K562 (cell line): ENCODE data around the gene GRIK5. TPM values are rescaled to one million over a fixed set of nuclear protein-coding genes. Genes with fewer than 3 reads are reported as not detected.
A peak's percentile ranks its signal among the peaks of the same experiment; 100 is the strongest.

ENCODE experiments used
- ATF1 ChIP-seq, 2 experiments: fragments of 450-650 bp in 1 of 2; IDR thresholded peaks; 2 replicates each; pipeline ENCODE4 v1.6.1; 2016; ENCODE audit warnings: missing compliant biosample characterization in 1 of 2, missing genetic modification characterization in 1 of 2
- BCL6 ChIP-seq: fragments of 250-450 bp; sonication (Bioruptor Pico); IDR thresholded peaks from 2 replicates; pipeline ENCODE4 v1.4.0; 2020
- BRCA1 ChIP-seq, 2 experiments: fragments of 450-650 bp in 1 of 2; sonication (generic) in 1 of 2; formaldehyde crosslinking in 1 of 2; IDR thresholded peaks; 2 replicates each; pipeline versions ENCODE4 v1.5.0 to v1.6.1; 2017 to 2020; ENCODE audit warnings: mild to moderate bottlenecking in 1 of 2, missing genetic modification reagents in 1 of 2
- CSDE1 ChIP-seq, 2 experiments: fragments of 450-650 bp; IDR thresholded peaks; 2 replicates each; pipeline ENCODE4 v1.6.1; 2016; ENCODE audit warnings: mild to moderate bottlenecking in 1 of 2
- EP300 ChIP-seq: IDR thresholded peaks from 2 replicates; pipeline ENCODE4 v1.6.1; 2012; ENCODE audit warnings: low read length, improper control_type of control experiment
- ETV5 ChIP-seq: sonication (generic); formaldehyde crosslinking; IDR thresholded peaks from 2 replicates; pipeline ENCODE4 v1.4.0; 2020; ENCODE audit warnings: low read depth, mild to moderate bottlenecking, missing genetic modification reagents
- FIP1L1 ChIP-seq: fragments of 200-400 bp; formaldehyde crosslinking; IDR thresholded peaks from 2 replicates; pipeline ENCODE4 v1.6.1; 2018; ENCODE audit warnings: mild to moderate bottlenecking, low read depth, low read length; ENCODE audit not compliant: poor library complexity, severe bottlenecking
- FOXA3 ChIP-seq, 2 experiments: fragments of 450-650 bp in 1 of 2; sonication (generic) in 1 of 2; formaldehyde crosslinking; IDR thresholded peaks in 1 of 2; conservative IDR thresholded peaks in 1 of 2; 2 replicates each; pipeline versions ENCODE4 v1.4.0 to v1.8.0; 2020 to 2022; ENCODE audit warnings: mild to moderate bottlenecking in 2 of 2, missing genetic modification reagents in 1 of 2
- HMGN3 ChIP-seq: IDR thresholded peaks from 2 replicates; pipeline ENCODE4 v1.6.1; 2011; ENCODE audit warnings: borderline replicate concordance, low read depth, mild to moderate bottlenecking, mixed read lengths, low read length; ENCODE audit not compliant: insufficient read length; ENCODE audit errors: extremely low read depth
- MAFF ChIP-seq: IDR thresholded peaks from 2 replicates; pipeline ENCODE4 v1.6.1; 2012; ENCODE audit warnings: low read length, improper control_type of control experiment
- MCM2 ChIP-seq: fragments of 450-650 bp; IDR thresholded peaks from 2 replicates; pipeline ENCODE4 v1.6.1; 2017; ENCODE audit warnings: low read depth, mild to moderate bottlenecking
- SIN3B ChIP-seq: fragments of 450-650 bp; IDR thresholded peaks from 2 replicates; pipeline ENCODE4 v1.6.1; 2017; ENCODE audit warnings: low read depth, mild to moderate bottlenecking, moderate library complexity
- SLC30A9 ChIP-seq: fragments of 250-450 bp; sonication (Bioruptor Pico); IDR thresholded peaks from 2 replicates; pipeline ENCODE4 v1.8.0; 2022; ENCODE audit warnings: mild to moderate bottlenecking, moderate library complexity
- SMAD4 ChIP-seq: fragments of 250-450 bp; sonication (Bioruptor Pico); conservative IDR thresholded peaks from 2 replicates; pipeline ENCODE4 v1.8.0; 2021; ENCODE audit warnings: inconsistent platforms, mild to moderate bottlenecking, moderate library complexity
- TAF7 ChIP-seq: fragments of 450-650 bp; IDR thresholded peaks from 2 replicates; pipeline ENCODE4 v1.6.1; 2016; ENCODE audit warnings: missing genetic modification characterization, missing compliant biosample characterization
- ZBTB2 ChIP-seq: fragments of 450-650 bp; IDR thresholded peaks from 2 replicates; pipeline ENCODE4 v1.6.1; 2016; ENCODE audit warnings: antibody characterized with exemption
- ZNF140 ChIP-seq: fragments of 250-450 bp; sonication (Bioruptor Pico); IDR thresholded peaks from 2 replicates; pipeline ENCODE4 v1.8.0; 2021; ENCODE audit warnings: moderate library complexity, mild to moderate bottlenecking, inconsistent platforms
- ZNF398 ChIP-seq: fragments of 250-450 bp; sonication (Bioruptor Pico); IDR thresholded peaks from 2 replicates; pipeline ENCODE4 v1.8.0; 2021; ENCODE audit warnings: moderate library complexity, mild to moderate bottlenecking, inconsistent platforms
- ZNF592 ChIP-seq: fragments of 450-650 bp; IDR thresholded peaks from 2 replicates; pipeline ENCODE4 v1.6.1; 2017; ENCODE audit warnings: antibody characterized with exemption, mild to moderate bottlenecking
- polyA plus RNA-seq, 8 experiments: library from polyadenylated mRNA; depleted of rRNA in 4 of 8; stranded (reverse) in 5 of 8; unstranded in 3 of 8; fragments of >200 nt; fragmentation: Nextera tagmentation in 2 of 8; fragmentation: Illumina TruSeq in 1 of 8; extraction: Ambion mirVana in 2 of 8; extraction: Trizol in 1 of 8; gene quantifications; 2 replicates each; pipeline versions ENCODE4 v1.2.1 to v1.2.3, GENCODE V29; 2011 to 2014; ENCODE audit warnings: inconsistent platforms in 1 of 8, missing spikeins in 1 of 8
- total RNA-seq, 7 experiments: library from RNA; depleted of rRNA in 6 of 7; stranded (reverse); fragments of >200 nt in 6 of 7; fragmentation: Illumina TruSeq in 2 of 7; extraction: Trizol in 2 of 7; gene quantifications; 2 replicates each; pipeline versions ENCODE4 v1.2.1 to v1.2.3, GENCODE V29; 2011 to 2021; ENCODE audit warnings: low replicate concordance in 1 of 7

Gene GRIK5
- total and polyA plus RNA-seq, 9 of the 15 experiments (the other 6 are each of a cell fraction or from before 2014, with no cell fraction given), result 0.04 to 0.55 (median 0.27) TPM; not detected in 2

- TF ChIP-seq ZNF592, result no peak
- TF ChIP-seq BRCA1 (IDR thresholded peaks at IDR 0.05), result no peak
- TF ChIP-seq BRCA1 (CRISPR knock-in tag; IDR thresholded peaks at IDR 0.05), result no peak
- TF ChIP-seq FIP1L1, result peak; percentile 38
- TF ChIP-seq SMAD4 (CRISPR knock-in tag), result no peak
- TF ChIP-seq TAF7 (tag), result peak; percentile 94
- TF ChIP-seq CSDE1 (IDR thresholded peaks at IDR 0.05), result no peak
- TF ChIP-seq HMGN3, result peak; percentile 33
- TF ChIP-seq ETV5 (CRISPR knock-in tag), result no peak
- peak; percentile 72; the same call in 1 of the 2 replicates for TF ChIP-seq ZBTB2
- TF ChIP-seq SLC30A9 (CRISPR knock-in tag), result no peak
- TF ChIP-seq FOXA3 (CRISPR knock-in tag; conservative IDR thresholded peaks at IDR 0.05 in 1 of 2, IDR thresholded peaks at IDR 0.05 in 1 of 2), result no peak
- peak; percentile 66; the same call in 1 of the 2 replicates for TF ChIP-seq SIN3B
- no peak for TF ChIP-seq EP300
- no peak; the same call in 1 of the 2 replicates for TF ChIP-seq ATF1 (CRISPR knock-in tag; IDR thresholded peaks at IDR 0.05)
- peak; percentile 94 for TF ChIP-seq ATF1 (tag; IDR thresholded peaks at IDR 0.05)
- TF ChIP-seq ZNF398, result no peak
- no peak for TF ChIP-seq MAFF
- TF ChIP-seq MCM2, result no peak
- no peak for TF ChIP-seq ZNF140 (CRISPR knock-in tag)
- TF ChIP-seq BCL6 (CRISPR knock-in tag), result no peak
Observed at GRCh38 chr19:42075616-42076379, 5.8 kb upstream of the GRIK5 start, which contains the start of gene ZNF574 (continued).
